ENCODE data around the gene CCDC127. TPM values are rescaled to one million over a fixed set of nuclear protein-coding genes. Genes with fewer than 3 reads are reported as not detected.

CCDC127 gene
- total and polyA plus RNA-seq, 2 donors (not counting 1 experiment from before 2014, with no cell fraction given), result 1.4 to 8.7 TPM

- Histone ChIP-seq H3K27me3 (replicated peaks in 1 of 4; ENCODE audit: control extremely low read depth in 1 of 4, control insufficient read depth in 3 of 4, insufficient read depth in 4 of 4, low read length in 3 of 4) (no peaks in the 10 kb centered on the region), H3K9me3 (ENCODE audit: control extremely low read depth in 1 of 3, control insufficient read depth in 2 of 3, insufficient read depth in 1 of 3, low read length in 2 of 3) (no peaks in the 10 kb centered on the region), H3K4me2 (replicated peaks; ENCODE audit: low read depth, low read length, poor library complexity, severe bottlenecking) (peak overlapping the region; percentile 90), H3K36me3 (replicated peaks in 1 of 2; ENCODE audit: control extremely low read depth in 1 of 2, control insufficient read depth in 1 of 2, extremely low read depth in 1 of 2, insufficient read depth in 2 of 2, low read length in 1 of 2) (peaks cover 0 to 8% of the 10 kb centered on the region in 2 experiments), H3K79me2 (ENCODE audit: control insufficient read depth, insufficient read depth, low read length) (peaks cover 75% of the 10 kb centered on the region), H2AFZ (ENCODE audit: insufficient read depth, low read depth, low read length, poor library complexity, severe bottlenecking) (peak overlapping the region; percentile 79), H3K4me3 (ENCODE audit: control extremely low read depth in 1 of 5, extremely low read depth in 1 of 5, insufficient read depth in 1 of 5, low read depth in 2 of 5, low read length in 4 of 5) (peak overlapping the region; percentile 67 to 93 (median 90)), H3K27ac (ENCODE audit: low read length in 2 of 2) (peak overlapping the region; percentile 14 to 83), H3K4me1 (ENCODE audit: control insufficient read depth in 2 of 2, insufficient read depth in 2 of 2, low read length in 2 of 2) (peaks cover 6 to 19% of the 10 kb centered on the region in 2 donors), H3K9ac (ENCODE audit: low read length) (peak overlapping the region; percentile 76), H4K20me1 (ENCODE audit: control insufficient read depth, insufficient read depth, low read length, poor library complexity, severe bottlenecking) (peaks cover 25% of the 10 kb centered on the region)
- H3K27me3 Mint-ChIP-seq, result no peaks in the 10 kb centered on the region
- H3K4me3 Mint-ChIP-seq, result peak overlapping the region; percentile 96
- ChIA-PET CTCF (interaction anchor here (0.8 to 3.5 kb wide), 2 partner anchors 31 to 51 kb away, joined by 3 to 19 read pairs; no protein-coding TSS in a partner anchor), POLR2A (no interaction called here)
- H3K9me3 Mint-ChIP-seq (ENCODE audit: insufficient read depth), result no peaks in the 10 kb centered on the region
- 2% methylated on average over 8 of the region's 9 CpGs for WGBS (ENCODE audit: insufficient coverage)
- peaks cover 56% of the 10 kb centered on the region for H3K4me1 Mint-ChIP-seq
- intact Hi-C loops (cut with micrococcal nuclease), result no loop called here
- peak overlapping the region; percentile 94 for H3K27ac Mint-ChIP-seq
- peak; percentile 35 for DNase-seq
- TF ChIP-seq CTCF (IDR thresholded peaks at IDR 0.05) (no peak), EZH2 (IDR thresholded peaks at IDR 0.05; ENCODE audit: borderline replicate concordance, insufficient read depth, low read depth, low read length, poor library complexity, severe bottlenecking) (no peak)
- no peak for ATAC-seq (ENCODE audit: low read depth)
Observed at GRCh38 chr5:219460-219863, 1.5 kb upstream of the CCDC127 start.
